ENCODE data around the gene POU6F2. TPM values are rescaled to one million over a fixed set of nuclear protein-coding genes. Genes with fewer than 3 reads are reported as not detected.

The POU6F2 gene
- total RNA-seq, 4 donors from 2014 or later = 0.91 TPM; not detected in 3

GRCh38 chr7:39432807-39433416, 455.2 kb downstream of the POU6F2 start:
- intact Hi-C loops (cut with DNase I; ENCODE audit: low total_unique reads) = no loop called here
- TF ChIP-seq POLR2A (IDR thresholded peaks at IDR 0.05) (no peak), CTCF (IDR thresholded peaks at IDR 0.05) (no peak)

GRCh38 chr7:39433550-39433949, 455.8 kb downstream of the POU6F2 start:
- Histone ChIP-seq H3K36me3 (no peaks in the 10 kb centered on the region), H3K4me3 (no peak overlapping the region), H3K4me1 (no peaks in the 10 kb centered on the region), H3K27ac (no peak overlapping the region), H3K27me3 (no peaks in the 10 kb centered on the region), H3K9me3 (no peaks in the 10 kb centered on the region)
- DNase-seq = no peak
- intact Hi-C loops (cut with DNase I; ENCODE audit: low total_unique reads) = no loop called here
- TF ChIP-seq POLR2A (IDR thresholded peaks at IDR 0.05) = no peak
- TF ChIP-seq CTCF (IDR thresholded peaks at IDR 0.05) = no peak

More at GRCh38 chr7:39432807-39433416, 455.2 kb downstream of the POU6F2 start:
- Histone ChIP-seq H3K27ac (no peak overlapping the region), H3K9me3 (no peaks in the 10 kb centered on the region), H3K4me1 (no peaks in the 10 kb centered on the region), H3K4me3 (no peak overlapping the region), H3K27me3 (no peaks in the 10 kb centered on the region), H3K36me3 (no peaks in the 10 kb centered on the region)
- no peak for DNase-seq

DNA sequence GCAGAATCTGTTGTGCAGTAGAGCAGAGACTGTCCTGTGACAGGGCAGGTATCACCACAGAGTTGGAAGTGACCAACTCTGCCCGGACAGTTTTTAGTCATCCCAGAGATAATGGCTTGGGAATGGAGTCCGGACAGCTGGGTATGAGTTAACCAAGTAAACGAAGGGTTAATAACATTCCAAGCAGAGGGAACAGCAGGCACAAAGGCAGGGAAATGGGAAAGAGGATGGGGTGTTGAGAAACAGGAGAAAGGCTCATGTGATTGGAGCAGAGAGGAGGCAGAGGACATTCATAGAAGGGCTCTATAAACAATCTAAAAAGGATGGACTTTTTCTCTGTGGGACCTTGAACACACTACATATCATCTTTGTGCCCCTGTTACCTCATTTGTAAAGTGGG, 456.3 kb downstream of the POU6F2 start:
- Histone ChIP-seq H3K27me3 (no peaks in the 10 kb centered on the region), H3K36me3 (no peaks in the 10 kb centered on the region), H3K9me3 (no peaks in the 10 kb centered on the region), H3K4me1 (no peaks in the 10 kb centered on the region), H3K4me3 (no peak overlapping the region), H3K27ac (no peak overlapping the region)
- no peak for DNase-seq
- no peak for TF ChIP-seq CTCF (IDR thresholded peaks at IDR 0.05)
- no peak for TF ChIP-seq POLR2A (IDR thresholded peaks at IDR 0.05)
- intact Hi-C loops (cut with DNase I; ENCODE audit: low total_unique reads) = no loop called here

DNA sequence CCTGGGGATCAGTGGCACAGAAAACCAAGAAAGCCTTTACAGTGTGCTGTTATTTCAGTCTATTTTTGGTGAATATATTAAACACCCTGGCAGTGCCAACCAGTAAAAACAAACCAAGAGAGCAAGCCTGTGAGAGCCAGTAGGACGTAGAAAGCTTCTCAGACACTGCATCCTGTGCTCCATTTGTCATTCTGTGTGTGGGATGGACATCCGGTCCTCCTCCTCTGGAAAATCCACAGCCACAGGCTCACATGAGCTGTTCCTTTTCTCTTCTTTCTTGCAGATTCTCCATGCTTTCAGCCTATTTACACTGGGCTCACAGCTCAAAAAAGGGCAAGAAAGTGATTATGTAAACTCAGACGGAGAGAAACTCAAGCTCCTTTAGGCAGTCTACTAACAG, 468.8 kb downstream of the POU6F2 start:
- no peaks in the 10 kb centered on the region for H3K4me1 ChIP-seq
- H3K36me3 ChIP-seq = no peaks in the 10 kb centered on the region
- DNase-seq = no peak
- H3K9me3 ChIP-seq = no peaks in the 10 kb centered on the region
- no peak overlapping the region for H3K4me3 ChIP-seq
- intact Hi-C loops (cut with DNase I; ENCODE audit: low total_unique reads) = no loop called here
- no peak overlapping the region for H3K27ac ChIP-seq
- TF ChIP-seq POLR2A (IDR thresholded peaks at IDR 0.05) (no peak), CTCF (IDR thresholded peaks at IDR 0.05) (no peak)
- no peaks in the 10 kb centered on the region for H3K27me3 ChIP-seq

DNA sequence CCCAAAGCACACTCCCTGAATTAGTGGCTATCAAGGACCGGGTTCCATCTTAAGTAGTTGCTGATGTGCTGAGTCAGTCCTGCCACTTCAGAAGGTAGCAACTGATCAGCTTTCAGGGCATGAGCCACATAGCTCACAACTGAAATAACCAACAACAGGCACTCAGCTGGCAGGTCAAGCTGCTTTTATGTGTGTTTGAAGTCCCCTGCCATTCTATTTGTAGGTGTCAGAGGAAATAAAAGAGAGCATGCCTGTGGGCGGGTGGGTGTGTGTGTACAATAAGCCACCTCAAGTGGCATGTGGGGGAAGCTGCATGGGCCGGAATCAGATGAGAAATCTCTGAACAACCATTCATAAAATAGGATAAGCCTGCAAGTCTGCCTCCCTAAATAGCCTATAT, 474.2 kb downstream of the POU6F2 start:
- intact Hi-C loops (cut with DNase I; ENCODE audit: low total_unique reads) = no loop called here
- H3K36me3 ChIP-seq = no peaks in the 10 kb centered on the region
- no peak for DNase-seq

More for the DNA sequence above, 474.2 kb downstream of the POU6F2 start:
- no peaks in the 10 kb centered on the region for H3K4me1 ChIP-seq
- no peaks in the 10 kb centered on the region for H3K27me3 ChIP-seq
- no peak overlapping the region for H3K4me3 ChIP-seq
- no peak overlapping the region for H3K27ac ChIP-seq
- TF ChIP-seq POLR2A (IDR thresholded peaks at IDR 0.05) (no peak), CTCF (IDR thresholded peaks at IDR 0.05) (no peak)
- no peaks in the 10 kb centered on the region for H3K9me3 ChIP-seq
